ENCODE measurements around the gene ADA. TPM values are rescaled to one million over a fixed set of nuclear protein-coding genes. Genes with fewer than 3 reads are reported as not detected.

The ADA gene
- total RNA-seq, 1 donor from 2014 or later: 67.5 TPM

GRCh38 chr20:44576297-44576696 lies 75.2 kb downstream of the ADA start:
- Mint-ChIP-seq H3K27me3 (ENCODE audit: low read depth, unreplicated experiment) (no peaks in the 10 kb centered on the region), H3K36me3 (ENCODE audit: low read depth, unreplicated experiment) (peaks cover 2% of the 10 kb centered on the region), H3K9me3 (ENCODE audit: unreplicated experiment) (peaks cover 7% of the 10 kb centered on the region), H3K4me3 (ENCODE audit: unreplicated experiment) (no peak overlapping the region), H3K4me1 (ENCODE audit: low read depth, unreplicated experiment) (peaks cover 17% of the 10 kb centered on the region), H3K27ac (ENCODE audit: unreplicated experiment) (peak overlapping the region; percentile 94)
- Histone ChIP-seq H3K79me2 (ENCODE audit: insufficient read depth, low read length) (no peaks in the 10 kb centered on the region), H4K20me1 (ENCODE audit: insufficient read depth, low read length) (no peaks in the 10 kb centered on the region), H3K36me3 (ENCODE audit: insufficient read depth, low read length) (no peaks in the 10 kb centered on the region), H3K9ac (ENCODE audit: low read length) (peak overlapping the region; percentile 47), H3K27me3 (ENCODE audit: insufficient read depth, low read length) (no peaks in the 10 kb centered on the region), H3K9me3 (ENCODE audit: insufficient read depth, low read depth, low read length) (peaks cover 3% of the 10 kb centered on the region), H3K27ac (ENCODE audit: low read depth, low read length) (peak overlapping the region; percentile 81), H3K4me3 (ENCODE audit: insufficient read depth, low read depth, low read length) (no peak overlapping the region), H3K4me1 (ENCODE audit: insufficient read depth, low read length) (peaks cover 29% of the 10 kb centered on the region), H2AFZ (ENCODE audit: low read depth, low read length) (no peak overlapping the region), H3K4me2 (ENCODE audit: low read length) (peak overlapping the region; percentile 40)
- FAIRE-seq: no peak
- no peak for TF ChIP-seq EZH2 (IDR thresholded peaks at IDR 0.05; ENCODE audit: insufficient read depth, low read length)
- TF ChIP-seq, protein P1, sequence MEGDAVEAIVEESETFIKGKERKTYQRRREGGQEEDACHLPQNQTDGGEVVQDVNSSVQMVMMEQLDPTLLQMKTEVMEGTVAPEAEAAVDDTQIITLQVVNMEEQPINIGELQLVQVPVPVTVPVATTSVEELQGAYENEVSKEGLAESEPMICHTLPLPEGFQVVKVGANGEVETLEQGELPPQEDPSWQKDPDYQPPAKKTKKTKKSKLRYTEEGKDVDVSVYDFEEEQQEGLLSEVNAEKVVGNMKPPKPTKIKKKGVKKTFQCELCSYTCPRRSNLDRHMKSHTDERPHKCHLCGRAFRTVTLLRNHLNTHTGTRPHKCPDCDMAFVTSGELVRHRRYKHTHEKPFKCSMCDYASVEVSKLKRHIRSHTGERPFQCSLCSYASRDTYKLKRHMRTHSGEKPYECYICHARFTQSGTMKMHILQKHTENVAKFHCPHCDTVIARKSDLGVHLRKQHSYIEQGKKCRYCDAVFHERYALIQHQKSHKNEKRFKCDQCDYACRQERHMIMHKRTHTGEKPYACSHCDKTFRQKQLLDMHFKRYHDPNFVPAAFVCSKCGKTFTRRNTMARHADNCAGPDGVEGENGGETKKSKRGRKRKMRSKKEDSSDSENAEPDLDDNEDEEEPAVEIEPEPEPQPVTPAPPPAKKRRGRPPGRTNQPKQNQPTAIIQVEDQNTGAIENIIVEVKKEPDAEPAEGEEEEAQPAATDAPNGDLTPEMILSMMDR (IDR thresholded peaks at IDR 0.05; ENCODE audit: insufficient read depth, low read depth, low read length): peak; percentile 26
- no peak for DNase-seq (ENCODE audit: low read depth)

GRCh38 chr20:44574372-44574771 lies 77.1 kb downstream of the ADA start:
- Mint-ChIP-seq H3K27me3 (ENCODE audit: low read depth, unreplicated experiment) (no peaks in the 10 kb centered on the region), H3K27ac (ENCODE audit: unreplicated experiment) (no peak overlapping the region), H3K4me3 (ENCODE audit: unreplicated experiment) (no peak overlapping the region), H3K4me1 (ENCODE audit: low read depth, unreplicated experiment) (peaks cover 22% of the 10 kb centered on the region), H3K9me3 (ENCODE audit: unreplicated experiment) (peaks cover 7% of the 10 kb centered on the region), H3K36me3 (ENCODE audit: low read depth, unreplicated experiment) (peaks cover 2% of the 10 kb centered on the region)
- Histone ChIP-seq H3K27ac (ENCODE audit: low read depth, low read length) (no peak overlapping the region), H3K4me1 (ENCODE audit: insufficient read depth, low read length) (peaks cover 24% of the 10 kb centered on the region), H2AFZ (ENCODE audit: low read depth, low read length) (no peak overlapping the region), H3K27me3 (ENCODE audit: insufficient read depth, low read length) (no peaks in the 10 kb centered on the region), H3K4me2 (ENCODE audit: low read length) (no peak overlapping the region), H3K9me3 (ENCODE audit: insufficient read depth, low read depth, low read length) (peaks cover 3% of the 10 kb centered on the region), H3K4me3 (ENCODE audit: insufficient read depth, low read depth, low read length) (no peak overlapping the region), H4K20me1 (ENCODE audit: insufficient read depth, low read length) (no peaks in the 10 kb centered on the region), H3K79me2 (ENCODE audit: insufficient read depth, low read length) (no peaks in the 10 kb centered on the region), H3K9ac (ENCODE audit: low read length) (no peak overlapping the region), H3K36me3 (ENCODE audit: insufficient read depth, low read length) (no peaks in the 10 kb centered on the region)
- DNase-seq (ENCODE audit: low read depth) (no peak), FAIRE-seq (no peak)
- no peak for TF ChIP-seq EZH2 (IDR thresholded peaks at IDR 0.05; ENCODE audit: insufficient read depth, low read length)
- TF ChIP-seq, protein P1 (IDR thresholded peaks at IDR 0.05; ENCODE audit: insufficient read depth, low read depth, low read length): no peak

DNA sequence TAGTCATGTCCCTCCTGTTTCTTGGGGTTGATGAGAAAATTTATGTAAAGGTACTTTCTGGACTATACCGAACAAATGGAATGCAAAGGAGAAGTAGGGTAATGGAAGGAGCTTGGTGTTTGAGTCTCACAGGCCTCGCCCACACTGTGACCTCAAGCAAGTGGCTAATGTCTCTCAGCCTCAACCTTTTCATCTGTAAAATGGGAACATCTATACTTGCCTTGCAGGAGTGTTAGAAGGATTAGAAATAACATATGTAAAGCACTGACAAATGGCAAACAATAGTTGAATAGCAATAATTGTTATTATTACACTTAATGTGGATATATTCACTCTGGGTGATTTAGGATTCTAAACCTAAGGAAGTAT lies 78.0 kb downstream of the ADA start:
- peak overlapping the region; percentile 80 for H3K4me2 ChIP-seq (ENCODE audit: low read length)
- H3K9ac ChIP-seq (ENCODE audit: low read length): no peak overlapping the region
- Mint-ChIP-seq H3K27ac (ENCODE audit: unreplicated experiment) (peak overlapping the region; percentile 90), H3K4me3 (ENCODE audit: unreplicated experiment) (no peak overlapping the region), H3K36me3 (ENCODE audit: low read depth, unreplicated experiment) (peaks cover 1% of the 10 kb centered on the region), H3K4me1 (ENCODE audit: low read depth, unreplicated experiment) (peaks cover 22% of the 10 kb centered on the region), H3K27me3 (ENCODE audit: low read depth, unreplicated experiment) (no peaks in the 10 kb centered on the region), H3K9me3 (ENCODE audit: unreplicated experiment) (peaks cover 5% of the 10 kb centered on the region)
- TF ChIP-seq, protein P1 (IDR thresholded peaks at IDR 0.05; ENCODE audit: insufficient read depth, low read depth, low read length): no peak
- no peak for TF ChIP-seq EZH2 (IDR thresholded peaks at IDR 0.05; ENCODE audit: insufficient read depth, low read length)
- H3K4me1 ChIP-seq (ENCODE audit: insufficient read depth, low read length): peaks cover 22% of the 10 kb centered on the region
- peak overlapping the region; percentile 97 for H3K27ac ChIP-seq (ENCODE audit: low read depth, low read length)
- H3K9me3 ChIP-seq (ENCODE audit: insufficient read depth, low read depth, low read length): peaks cover 3% of the 10 kb centered on the region
- no peaks in the 10 kb centered on the region for H3K79me2 ChIP-seq (ENCODE audit: insufficient read depth, low read length)
- H2AFZ ChIP-seq (ENCODE audit: low read depth, low read length): no peak overlapping the region
- no peaks in the 10 kb centered on the region for H3K36me3 ChIP-seq (ENCODE audit: insufficient read depth, low read length)
- no peak overlapping the region for H3K4me3 ChIP-seq (ENCODE audit: insufficient read depth, low read depth, low read length)
- no peaks in the 10 kb centered on the region for H3K27me3 ChIP-seq (ENCODE audit: insufficient read depth, low read length)
- H4K20me1 ChIP-seq (ENCODE audit: insufficient read depth, low read length): no peaks in the 10 kb centered on the region
- DNase-seq (ENCODE audit: low read depth): no peak
- no peak for FAIRE-seq
